B cell (primary cell): ENCODE results near the gene SNX19.

Source experiments
- EZH2 ChIP-seq: IDR thresholded peaks from 2 replicates; pipeline ENCODE4 v1.6.1; 2012; ENCODE audit warnings: borderline replicate concordance, low read depth, mild to moderate bottlenecking, moderate library complexity, low read length; ENCODE audit not compliant: insufficient read depth, poor library complexity, severe bottlenecking
- TF ChIP-seq, protein P1 (sequence below): fragments of 200-600 bp; IDR thresholded peaks from one replicate; pipeline ENCODE4 v1.8.0; 2022; ENCODE audit warnings: antibody characterized with exemption, mild to moderate bottlenecking

DNA sequence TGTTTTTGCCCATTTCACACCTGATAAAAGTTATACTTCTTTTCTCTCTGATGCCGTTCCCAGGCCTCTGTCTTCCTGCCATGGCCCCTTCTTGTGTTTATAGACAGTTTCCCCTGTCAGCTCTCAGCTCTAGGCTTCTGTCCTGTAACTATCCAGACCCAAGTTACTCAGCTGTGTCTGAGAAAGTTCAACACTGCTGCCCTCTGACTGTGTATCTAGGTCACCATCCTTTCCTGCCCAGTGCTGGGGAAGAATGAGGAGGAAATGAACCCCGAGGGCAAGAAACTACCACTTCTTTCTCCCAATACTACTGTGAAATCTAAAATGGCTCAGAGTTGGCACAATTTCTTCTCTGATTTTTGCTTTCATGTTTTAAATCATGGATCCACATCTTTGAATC lies 29.6 kb downstream of the SNX19 start:
- TF ChIP-seq, protein P1, sequence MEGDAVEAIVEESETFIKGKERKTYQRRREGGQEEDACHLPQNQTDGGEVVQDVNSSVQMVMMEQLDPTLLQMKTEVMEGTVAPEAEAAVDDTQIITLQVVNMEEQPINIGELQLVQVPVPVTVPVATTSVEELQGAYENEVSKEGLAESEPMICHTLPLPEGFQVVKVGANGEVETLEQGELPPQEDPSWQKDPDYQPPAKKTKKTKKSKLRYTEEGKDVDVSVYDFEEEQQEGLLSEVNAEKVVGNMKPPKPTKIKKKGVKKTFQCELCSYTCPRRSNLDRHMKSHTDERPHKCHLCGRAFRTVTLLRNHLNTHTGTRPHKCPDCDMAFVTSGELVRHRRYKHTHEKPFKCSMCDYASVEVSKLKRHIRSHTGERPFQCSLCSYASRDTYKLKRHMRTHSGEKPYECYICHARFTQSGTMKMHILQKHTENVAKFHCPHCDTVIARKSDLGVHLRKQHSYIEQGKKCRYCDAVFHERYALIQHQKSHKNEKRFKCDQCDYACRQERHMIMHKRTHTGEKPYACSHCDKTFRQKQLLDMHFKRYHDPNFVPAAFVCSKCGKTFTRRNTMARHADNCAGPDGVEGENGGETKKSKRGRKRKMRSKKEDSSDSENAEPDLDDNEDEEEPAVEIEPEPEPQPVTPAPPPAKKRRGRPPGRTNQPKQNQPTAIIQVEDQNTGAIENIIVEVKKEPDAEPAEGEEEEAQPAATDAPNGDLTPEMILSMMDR, result no peak
- no peak for TF ChIP-seq EZH2
